K562 (cell line): ENCODE results near the gene MADD. TPM values are rescaled to one million over a fixed set of nuclear protein-coding genes. Genes with fewer than 3 reads are reported as not detected.
A peak's percentile ranks its signal among the peaks of the same experiment; 100 is the strongest.

Experiments
- C11orf30 ChIP-seq: fragments of 450-650 bp; IDR thresholded peaks from 2 replicates; pipeline ENCODE4 v1.6.1; 2016; ENCODE audit warnings: low read depth, mild to moderate bottlenecking
- MYC ChIP-seq, 2 experiments: fragments of 250-450 bp in 1 of 2; sonication (Bioruptor Pico) in 1 of 2; IDR thresholded peaks; 2 replicates each; pipeline versions ENCODE4 v1.5.1 to v1.6.1; 2012 to 2021; ENCODE audit warnings: low read depth in 2 of 2, borderline replicate concordance in 1 of 2, improper control_type of control experiment in 1 of 2, low read length in 1 of 2, mild to moderate bottlenecking in 1 of 2, moderate library complexity in 1 of 2
- PYGO2 ChIP-seq: fragments of 450-650 bp; IDR thresholded peaks from 2 replicates; pipeline ENCODE4 v1.6.1; 2016; ENCODE audit warnings: mild to moderate bottlenecking, missing genetic modification characterization, moderate library complexity, missing compliant biosample characterization
- ZNF316 ChIP-seq: fragments of 450-650 bp; IDR thresholded peaks from 2 replicates; pipeline ENCODE4 v1.6.1; 2016
- polyA plus RNA-seq, 8 experiments: library from polyadenylated mRNA; depleted of rRNA in 4 of 8; stranded (reverse) in 5 of 8; unstranded in 3 of 8; fragments of >200 nt; fragmentation: Nextera tagmentation in 2 of 8; fragmentation: Illumina TruSeq in 1 of 8; extraction: Ambion mirVana in 2 of 8; extraction: Trizol in 1 of 8; gene quantifications; 2 replicates each; pipeline versions ENCODE4 v1.2.1 to v1.2.3, GENCODE V29; 2011 to 2014; ENCODE audit warnings: inconsistent platforms in 1 of 8, missing spikeins in 1 of 8
- total RNA-seq, 7 experiments: library from RNA; depleted of rRNA in 6 of 7; stranded (reverse); fragments of >200 nt in 6 of 7; fragmentation: Illumina TruSeq in 2 of 7; extraction: Trizol in 2 of 7; gene quantifications; 2 replicates each; pipeline versions ENCODE4 v1.2.1 to v1.2.3, GENCODE V29; 2011 to 2021; ENCODE audit warnings: low replicate concordance in 1 of 7
- TF ChIP-seq, protein P1 (sequence below): fragments of 450-650 bp; IDR thresholded peaks from 2 replicates; pipeline ENCODE4 v1.6.1; 2016; ENCODE audit warnings: low read depth

MADD gene
- total and polyA plus RNA-seq, 9 of the 15 experiments (the other 6 are each of a cell fraction or from before 2014, with no cell fraction given), result 0.68 to 57.6 (median 33.6) TPM

DNA sequence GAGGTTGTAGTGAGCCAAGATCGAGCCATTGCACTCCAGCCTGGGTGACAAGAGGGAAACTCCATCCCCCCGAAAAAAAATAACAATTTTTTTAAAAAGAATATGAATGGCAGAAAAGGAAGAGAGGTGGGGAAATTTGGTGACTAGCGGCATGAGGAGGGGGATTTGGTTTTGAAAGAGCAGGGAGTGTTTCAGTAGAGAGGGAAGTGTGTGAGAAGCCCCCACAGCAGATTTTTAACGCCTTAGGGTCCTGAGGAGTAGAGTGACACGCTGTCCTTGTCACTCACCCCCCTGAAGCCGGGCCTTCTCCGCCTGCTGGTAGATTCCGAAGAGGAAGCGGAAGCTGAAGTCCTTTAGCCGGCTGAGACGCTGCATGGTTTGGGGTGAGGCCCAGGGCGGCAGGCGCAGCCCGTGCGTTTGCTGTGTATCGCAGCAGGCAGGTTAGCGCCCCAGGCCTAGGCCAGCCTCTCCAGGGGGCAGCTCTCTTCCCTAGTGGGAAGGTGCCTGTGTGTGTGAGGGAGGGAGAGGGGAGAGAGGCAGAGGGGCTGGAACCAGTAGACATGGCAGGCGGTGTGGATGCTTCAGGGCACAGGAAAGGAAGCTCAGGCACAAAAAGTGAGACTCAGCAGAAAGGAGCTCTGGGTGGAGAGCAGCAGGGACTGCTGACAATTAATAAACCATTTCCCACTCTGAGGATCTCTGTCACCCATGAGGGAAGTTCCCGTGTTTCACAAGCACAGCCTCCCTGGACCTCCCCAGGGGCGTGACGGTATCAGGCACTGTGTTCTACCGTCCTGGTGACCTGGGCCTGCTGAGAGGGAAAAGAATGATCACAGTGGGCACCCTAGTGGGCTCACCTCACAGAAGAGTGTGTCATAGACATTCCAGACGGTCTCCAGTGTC lies 25.2 kb upstream of the MADD start (continued):
- TF ChIP-seq, protein P1, sequence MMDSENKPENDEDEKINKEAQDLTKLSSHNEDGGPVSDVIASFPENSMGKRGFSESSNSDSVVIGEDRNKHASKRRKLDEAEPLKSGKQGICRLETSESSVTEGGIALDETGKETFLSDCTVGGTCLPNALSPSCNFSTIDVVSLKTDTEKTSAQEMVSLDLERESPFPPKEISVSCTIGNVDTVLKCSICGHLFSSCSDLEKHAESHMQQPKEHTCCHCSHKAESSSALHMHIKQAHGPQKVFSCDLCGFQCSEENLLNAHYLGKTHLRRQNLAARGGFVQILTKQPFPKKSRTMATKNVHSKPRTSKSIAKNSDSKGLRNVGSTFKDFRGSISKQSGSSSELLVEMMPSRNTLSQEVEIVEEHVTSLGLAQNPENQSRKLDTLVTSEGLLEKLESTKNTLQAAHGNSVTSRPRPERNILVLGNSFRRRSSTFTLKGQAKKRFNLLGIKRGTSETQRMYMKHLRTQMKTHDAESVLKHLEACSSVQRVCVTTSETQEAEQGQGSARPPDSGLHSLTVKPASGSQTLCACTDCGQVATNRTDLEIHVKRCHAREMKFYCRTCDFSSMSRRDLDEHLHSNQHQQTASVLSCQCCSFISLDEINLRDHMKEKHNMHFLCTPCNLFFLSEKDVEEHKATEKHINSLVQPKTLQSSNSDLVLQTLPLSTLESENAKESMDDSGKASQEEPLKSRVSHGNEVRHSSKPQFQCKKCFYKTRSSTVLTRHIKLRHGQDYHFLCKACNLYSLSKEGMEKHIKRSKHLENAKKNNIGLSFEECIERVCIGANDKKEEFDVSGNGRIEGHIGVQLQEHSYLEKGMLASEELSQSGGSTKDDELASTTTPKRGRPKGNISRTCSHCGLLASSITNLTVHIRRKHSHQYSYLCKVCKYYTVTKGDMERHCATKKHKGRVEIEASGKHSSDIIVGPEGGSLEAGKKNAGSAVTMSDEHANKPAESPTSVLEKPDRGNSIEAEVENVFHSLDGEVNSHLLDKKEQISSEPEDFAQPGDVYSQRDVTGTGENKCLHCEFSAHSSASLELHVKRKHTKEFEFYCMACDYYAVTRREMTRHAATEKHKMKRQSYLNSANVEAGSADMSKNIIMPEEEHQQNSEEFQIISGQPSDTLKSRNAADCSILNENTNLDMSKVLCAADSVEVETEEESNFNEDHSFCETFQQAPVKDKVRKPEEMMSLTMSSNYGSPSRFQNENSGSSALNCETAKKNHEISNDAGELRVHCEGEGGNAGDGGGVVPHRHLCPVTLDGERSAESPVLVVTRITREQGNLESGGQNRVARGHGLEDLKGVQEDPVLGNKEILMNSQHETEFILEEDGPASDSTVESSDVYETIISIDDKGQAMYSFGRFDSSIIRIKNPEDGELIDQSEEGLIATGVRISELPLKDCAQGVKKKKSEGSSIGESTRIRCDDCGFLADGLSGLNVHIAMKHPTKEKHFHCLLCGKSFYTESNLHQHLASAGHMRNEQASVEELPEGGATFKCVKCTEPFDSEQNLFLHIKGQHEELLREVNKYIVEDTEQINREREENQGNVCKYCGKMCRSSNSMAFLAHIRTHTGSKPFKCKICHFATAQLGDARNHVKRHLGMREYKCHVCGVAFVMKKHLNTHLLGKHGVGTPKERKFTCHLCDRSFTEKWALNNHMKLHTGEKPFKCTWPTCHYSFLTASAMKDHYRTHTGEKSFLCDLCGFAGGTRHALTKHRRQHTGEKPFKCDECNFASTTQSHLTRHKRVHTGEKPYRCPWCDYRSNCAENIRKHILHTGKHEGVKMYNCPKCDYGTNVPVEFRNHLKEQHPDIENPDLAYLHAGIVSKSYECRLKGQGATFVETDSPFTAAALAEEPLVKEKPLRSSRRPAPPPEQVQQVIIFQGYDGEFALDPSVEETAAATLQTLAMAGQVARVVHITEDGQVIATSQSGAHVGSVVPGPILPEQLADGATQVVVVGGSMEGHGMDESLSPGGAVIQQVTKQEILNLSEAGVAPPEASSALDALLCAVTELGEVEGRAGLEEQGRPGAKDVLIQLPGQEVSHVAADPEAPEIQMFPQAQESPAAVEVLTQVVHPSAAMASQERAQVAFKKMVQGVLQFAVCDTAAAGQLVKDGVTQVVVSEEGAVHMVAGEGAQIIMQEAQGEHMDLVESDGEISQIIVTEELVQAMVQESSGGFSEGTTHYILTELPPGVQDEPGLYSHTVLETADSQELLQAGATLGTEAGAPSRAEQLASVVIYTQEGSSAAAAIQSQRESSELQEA, result no peak
- TF ChIP-seq ZNF316 (peak; percentile 24; the same call in 1 of the 2 replicates), PYGO2 (tag) (no peak), C11orf30 (peak; percentile 26; the same call in 1 of the 2 replicates), MYC (IDR thresholded peaks at IDR 0.05; ENCODE audit: low read depth, low read length) (no peak), MYC (CRISPR knock-in tag; IDR thresholded peaks at IDR 0.05; ENCODE audit: borderline replicate concordance, low read depth) (no peak)
- TF ChIP-seq, all 486 proteins: peak for 2
